SK-N-DZ (cell line): ENCODE data around the gene LRBA.
"Not testable (repeated sequence)": the region's sequence is repeated elsewhere in the genome, so short reads cannot be mapped to it uniquely, and the experiment has no call there.

Experiments used
- DNase-seq: peaks from one replicate; pipeline ENCODE4 v3.0.0-alpha.2; 2015; ENCODE audit warnings: low spot score

The LRBA gene

GRCh38 chr4:150507656-150508055 lies 507.4 kb downstream of the LRBA start:
- not testable (repeated sequence) for DNase-seq

GRCh38 chr4:150501983-150502382 lies 513.1 kb downstream of the LRBA start:
- no peak for DNase-seq

- no peak for DNase-seq
These were observed 513.9 kb downstream of the LRBA start for GRCh38 chr4:150501009-150501727.

- no peak for DNase-seq
These were observed 517.5 kb downstream of the LRBA start for GRCh38 chr4:150497612-150498011.

- DNase-seq, result peak; percentile 74
These were observed 519.5 kb downstream of the LRBA start for GRCh38 chr4:150495550-150495949.

GRCh38 chr4:150493851-150494250 lies 521.2 kb downstream of the LRBA start:
- DNase-seq, result no peak

- peak; percentile 4 for DNase-seq
These were observed 523.7 kb downstream of the LRBA start for GRCh38 chr4:150491132-150492049.

- no peak for DNase-seq
These were observed 532.5 kb downstream of the LRBA start for GRCh38 chr4:150482581-150482980.

- DNase-seq, result no peak
These were observed 535.4 kb downstream of the LRBA start for GRCh38 chr4:150479657-150480056.

- DNase-seq, result no peak
These were observed 537.2 kb downstream of the LRBA start for GRCh38 chr4:150477869-150478268.

GRCh38 chr4:150476776-150477175 lies 538.3 kb downstream of the LRBA start:
- DNase-seq, result no peak

- no peak for DNase-seq
These were observed 539.3 kb downstream of the LRBA start for GRCh38 chr4:150475763-150476162.

GRCh38 chr4:150464523-150464922 lies 550.6 kb downstream of the LRBA start:
- no peak for DNase-seq

- DNase-seq, result no peak
These were observed 552.3 kb downstream of the LRBA start for GRCh38 chr4:150462743-150463142.

GRCh38 chr4:150461957-150462356 lies 553.1 kb downstream of the LRBA start:
- no peak for DNase-seq

GRCh38 chr4:150457802-150458201 lies 557.3 kb downstream of the LRBA start:
- no peak for DNase-seq

GRCh38 chr4:150451883-150452282 lies 563.2 kb downstream of the LRBA start:
- no peak for DNase-seq

- peak; percentile 83 for DNase-seq
These were observed 567.7 kb downstream of the LRBA start for GRCh38 chr4:150447356-150447755.

- no peak for DNase-seq
These were observed 575.6 kb downstream of the LRBA start for GRCh38 chr4:150439451-150439933.

- DNase-seq, result no peak
These were observed 578.3 kb downstream of the LRBA start for GRCh38 chr4:150436598-150437370.

- no peak for DNase-seq
These were observed 583.9 kb downstream of the LRBA start for GRCh38 chr4:150431221-150431620.

- DNase-seq, result peak; percentile 88
These were observed 589.9 kb downstream of the LRBA start for GRCh38 chr4:150425161-150425560.
